ENCODE data around the gene CBL.
"Not testable (repeated sequence)": the region's sequence is repeated elsewhere in the genome, so short reads cannot be mapped to it uniquely, and the experiment has no call there.

Gene CBL

GRCh38 chr11:119179342-119179741, 26.8 kb upstream of the CBL start:
- Histone ChIP-seq H3K9me3 (ENCODE audit: insufficient read depth, low read length) (no peaks in the 10 kb centered on the region), H3K4me3 (ENCODE audit: insufficient read length, low read depth) (no peak overlapping the region), H3K4me1 (ENCODE audit: insufficient read depth, insufficient read length) (no peaks in the 10 kb centered on the region), H3K27me3 (ENCODE audit: insufficient read depth, insufficient read length) (no peaks in the 10 kb centered on the region), H3K36me3 (ENCODE audit: insufficient read depth, insufficient read length, low read length) (peaks cover 33% of the 10 kb centered on the region), H3K9ac (ENCODE audit: insufficient read length, low read depth) (no peak overlapping the region)
- TF ChIP-seq ZNF274 (IDR thresholded peaks at IDR 0.05; ENCODE audit: low read depth, low read length), result no peak
- no peak for DNase-seq (ENCODE audit: low read depth, low spot score)

- no peak overlapping the region for H3K4me3 ChIP-seq (ENCODE audit: insufficient read length, low read depth)
- H3K9ac ChIP-seq (ENCODE audit: insufficient read length, low read depth), result no peak overlapping the region
- no peak for TF ChIP-seq YY1 (IDR thresholded peaks at IDR 0.05; ENCODE audit: insufficient read depth, insufficient read length)
- no peak for TF ChIP-seq ZNF274 (IDR thresholded peaks at IDR 0.05; ENCODE audit: low read depth, low read length)
- TF ChIP-seq SUZ12 (IDR thresholded peaks at IDR 0.05; ENCODE audit: extremely low read depth, insufficient read depth, insufficient read length), result no peak
- H3K36me3 ChIP-seq (ENCODE audit: insufficient read depth, insufficient read length, low read length), result peaks cover 27% of the 10 kb centered on the region
- H3K9me3 ChIP-seq (ENCODE audit: insufficient read depth, low read length), result no peaks in the 10 kb centered on the region
- DNase-seq (ENCODE audit: low read depth, low spot score), result no peak
- H3K27me3 ChIP-seq (ENCODE audit: insufficient read depth, insufficient read length), result no peaks in the 10 kb centered on the region
- H3K4me1 ChIP-seq (ENCODE audit: insufficient read depth, insufficient read length), result no peaks in the 10 kb centered on the region
These were observed 26.2 kb upstream of the CBL start for GRCh38 chr11:119179983-119180382.

GRCh38 chr11:119180729-119181676, 25.1 kb upstream of the CBL start:
- Histone ChIP-seq H3K36me3 (ENCODE audit: insufficient read depth, insufficient read length, low read length) (peaks cover 19% of the 10 kb centered on the region), H3K9me3 (ENCODE audit: insufficient read depth, low read length) (no peaks in the 10 kb centered on the region), H3K27me3 (ENCODE audit: insufficient read depth, insufficient read length) (no peaks in the 10 kb centered on the region), H3K4me1 (ENCODE audit: insufficient read depth, insufficient read length) (no peaks in the 10 kb centered on the region), H3K4me3 (ENCODE audit: insufficient read length, low read depth) (no peak overlapping the region), H3K9ac (ENCODE audit: insufficient read length, low read depth) (no peak overlapping the region)
- TF ChIP-seq ZNF274 (IDR thresholded peaks at IDR 0.05; ENCODE audit: low read depth, low read length), result no peak
- TF ChIP-seq YY1 (IDR thresholded peaks at IDR 0.05; ENCODE audit: insufficient read depth, insufficient read length), result no peak
- TF ChIP-seq SUZ12 (IDR thresholded peaks at IDR 0.05; ENCODE audit: extremely low read depth, insufficient read depth, insufficient read length), result no peak
- no peak for DNase-seq (ENCODE audit: low read depth, low spot score)

- Histone ChIP-seq H3K27me3 (ENCODE audit: insufficient read depth, insufficient read length) (no peaks in the 10 kb centered on the region), H3K36me3 (ENCODE audit: insufficient read depth, insufficient read length, low read length) (peaks cover 18% of the 10 kb centered on the region), H3K4me3 (ENCODE audit: insufficient read length, low read depth) (no peak overlapping the region), H3K9ac (ENCODE audit: insufficient read length, low read depth) (no peak overlapping the region), H3K4me1 (ENCODE audit: insufficient read depth, insufficient read length) (no peaks in the 10 kb centered on the region), H3K9me3 (ENCODE audit: insufficient read depth, low read length) (no peaks in the 10 kb centered on the region)
- TF ChIP-seq ZNF274 (IDR thresholded peaks at IDR 0.05; ENCODE audit: low read depth, low read length) (no peak), SUZ12 (IDR thresholded peaks at IDR 0.05; ENCODE audit: extremely low read depth, insufficient read depth, insufficient read length) (no peak), YY1 (IDR thresholded peaks at IDR 0.05; ENCODE audit: insufficient read depth, insufficient read length) (no peak)
- DNase-seq (ENCODE audit: low read depth, low spot score), result no peak
These were observed 24.3 kb upstream of the CBL start for GRCh38 chr11:119181677-119182412.

GRCh38 chr11:119184399-119184798, 21.7 kb upstream of the CBL start:
- not testable (repeated sequence) for H3K9me3 ChIP-seq (ENCODE audit: insufficient read depth, low read length); H3K4me1 ChIP-seq (ENCODE audit: insufficient read depth, insufficient read length); H3K4me3 ChIP-seq (ENCODE audit: insufficient read length, low read depth); DNase-seq (ENCODE audit: low read depth, low spot score); H3K9ac ChIP-seq (ENCODE audit: insufficient read length, low read depth); H3K27me3 ChIP-seq (ENCODE audit: insufficient read depth, insufficient read length)
- H3K36me3 ChIP-seq (ENCODE audit: insufficient read depth, insufficient read length, low read length), result peaks cover 13% of the 10 kb centered on the region

GRCh38 chr11:119185981-119186634, 20.0 kb upstream of the CBL start:
- H3K27me3 ChIP-seq (ENCODE audit: insufficient read depth, insufficient read length), result no peaks in the 10 kb centered on the region
- TF ChIP-seq ZNF274 (IDR thresholded peaks at IDR 0.05; ENCODE audit: low read depth, low read length) (no peak), SUZ12 (IDR thresholded peaks at IDR 0.05; ENCODE audit: extremely low read depth, insufficient read depth, insufficient read length) (no peak), YY1 (IDR thresholded peaks at IDR 0.05; ENCODE audit: insufficient read depth, insufficient read length) (no peak)
- H3K9ac ChIP-seq (ENCODE audit: insufficient read length, low read depth), result no peak overlapping the region
- peaks cover 4% of the 10 kb centered on the region for H3K36me3 ChIP-seq (ENCODE audit: insufficient read depth, insufficient read length, low read length)
- peaks cover 6% of the 10 kb centered on the region for H3K4me1 ChIP-seq (ENCODE audit: insufficient read depth, insufficient read length)
- no peak for DNase-seq (ENCODE audit: low read depth, low spot score)
- H3K4me3 ChIP-seq (ENCODE audit: insufficient read length, low read depth), result no peak overlapping the region
- H3K9me3 ChIP-seq (ENCODE audit: insufficient read depth, low read length), result no peaks in the 10 kb centered on the region
